HG03108 (cell line): ENCODE data around the gene CDKN1B.

ENCODE experiments used
- ATAC-seq: cut with Tn5 transposase; IDR thresholded peaks from one replicate; pipeline ENCODE4 v1.9.1; 2021; ENCODE audit warnings: moderate library complexity; ENCODE audit not compliant: unreplicated experiment

The CDKN1B gene

DNA sequence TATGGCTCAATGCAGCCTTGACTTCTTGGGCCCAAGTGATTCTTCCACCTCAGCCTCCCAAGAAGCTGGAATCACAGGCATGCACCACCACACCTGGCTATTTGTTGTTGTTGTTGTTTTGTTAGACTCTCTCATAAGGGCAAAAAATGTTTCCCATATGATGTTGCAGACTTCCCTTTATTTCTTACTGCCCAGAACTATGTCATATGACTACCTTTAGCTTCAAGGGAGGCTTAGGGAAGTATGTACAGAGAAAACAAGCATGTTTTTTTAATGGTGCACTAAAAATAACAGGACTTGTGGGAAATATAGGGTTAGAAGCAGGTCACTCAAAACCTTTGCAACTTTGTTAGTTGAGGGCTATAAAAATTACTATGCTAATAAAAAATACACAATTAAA lies 16.9 kb upstream of the CDKN1B start:
- no peak for ATAC-seq

DNA sequence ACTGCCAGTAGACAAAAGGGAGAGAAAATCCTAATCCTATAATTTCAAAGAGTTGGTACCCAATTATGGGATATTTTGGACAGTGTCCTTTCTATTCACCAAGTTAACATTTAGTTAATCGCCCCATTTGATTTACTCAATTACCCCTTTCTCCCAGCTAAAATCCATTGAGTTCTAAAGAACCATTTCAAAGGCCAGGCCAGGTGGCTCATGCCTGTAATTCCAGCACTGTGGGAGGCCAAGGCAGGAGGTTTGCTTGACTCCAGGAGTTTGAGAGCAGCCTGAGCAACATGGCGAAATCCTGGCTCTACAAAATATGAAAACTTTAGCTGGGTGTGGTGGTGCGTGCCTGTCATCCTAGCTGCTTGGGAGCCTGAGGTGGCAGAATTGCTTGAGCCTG lies 15.7 kb upstream of the CDKN1B start:
- no peak for ATAC-seq

GRCh38 chr12:12704593-12705230 lies 12.5 kb upstream of the CDKN1B start:
- peak; percentile 65 for ATAC-seq

GRCh38 chr12:12705838-12706520 lies 11.2 kb upstream of the CDKN1B start:
- no peak for ATAC-seq

DNA sequence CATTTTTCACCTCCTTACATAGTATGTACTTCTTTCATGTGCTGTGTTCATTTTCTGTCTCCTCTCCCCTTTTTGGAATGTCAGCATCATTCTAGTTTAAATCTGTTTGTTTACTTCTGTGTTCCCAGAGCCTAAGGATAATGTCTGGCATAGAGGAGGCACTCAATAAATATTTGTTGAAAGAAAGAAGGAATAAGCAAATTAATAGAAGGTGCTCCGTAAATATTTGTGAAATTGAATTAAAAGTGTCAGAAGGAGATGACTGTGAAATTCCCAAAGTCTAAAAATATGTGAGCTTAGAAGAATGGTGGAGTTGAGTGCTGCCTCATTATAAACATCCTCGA lies 3.3 kb upstream of the CDKN1B start:
- no peak for ATAC-seq

- ATAC-seq: peak; percentile 26
These were observed 2.7 kb upstream of the CDKN1B start for GRCh38 chr12:12714276-12715021.

DNA sequence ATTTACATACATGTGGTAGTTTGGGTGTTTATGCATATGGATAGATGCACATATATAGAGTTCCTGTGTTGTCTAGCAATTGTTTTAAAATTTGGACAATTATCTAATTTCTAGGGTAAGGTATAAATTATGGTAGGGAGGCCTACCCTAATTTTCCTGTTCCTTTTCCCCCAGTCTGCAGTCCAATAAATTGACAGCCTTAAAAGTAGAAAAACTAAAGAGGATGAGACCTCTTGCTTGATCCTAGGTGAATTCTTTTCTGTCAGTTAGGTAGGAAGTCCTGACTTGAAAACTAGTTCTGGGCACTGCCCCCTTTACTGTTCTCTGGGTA lies 2.1 kb upstream of the CDKN1B start:
- no peak for ATAC-seq

GRCh38 chr12:12715459-12716150 lies 1.6 kb upstream of the CDKN1B start:
- ATAC-seq: peak; percentile 28

- ATAC-seq: no peak
These were observed 896 bp upstream of the CDKN1B start for GRCh38 chr12:12716151-12716792.

GRCh38 chr12:12717586-12718380 lies 615 bp downstream of the CDKN1B start:
- ATAC-seq: no peak

GRCh38 chr12:12718381-12718759 lies 1.2 kb downstream of the CDKN1B start:
- no peak for ATAC-seq

DNA sequence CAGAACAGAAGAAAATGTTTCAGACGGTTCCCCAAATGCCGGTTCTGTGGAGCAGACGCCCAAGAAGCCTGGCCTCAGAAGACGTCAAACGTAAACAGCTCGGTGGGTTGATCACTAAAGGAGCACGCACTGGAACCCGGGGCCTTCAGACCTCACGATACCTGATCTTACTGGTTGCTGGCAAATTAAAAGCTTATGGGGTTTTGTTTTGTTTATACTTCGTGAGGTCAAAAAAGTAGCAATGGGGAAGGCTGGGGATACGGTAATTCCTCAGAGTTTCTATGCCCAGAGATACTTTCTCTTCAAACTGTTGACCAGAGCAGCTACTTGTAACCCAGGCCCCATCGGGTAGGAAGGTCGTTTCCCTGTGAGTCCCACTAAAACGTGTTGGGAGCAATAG lies 1.7 kb downstream of the CDKN1B start:
- ATAC-seq: no peak

DNA sequence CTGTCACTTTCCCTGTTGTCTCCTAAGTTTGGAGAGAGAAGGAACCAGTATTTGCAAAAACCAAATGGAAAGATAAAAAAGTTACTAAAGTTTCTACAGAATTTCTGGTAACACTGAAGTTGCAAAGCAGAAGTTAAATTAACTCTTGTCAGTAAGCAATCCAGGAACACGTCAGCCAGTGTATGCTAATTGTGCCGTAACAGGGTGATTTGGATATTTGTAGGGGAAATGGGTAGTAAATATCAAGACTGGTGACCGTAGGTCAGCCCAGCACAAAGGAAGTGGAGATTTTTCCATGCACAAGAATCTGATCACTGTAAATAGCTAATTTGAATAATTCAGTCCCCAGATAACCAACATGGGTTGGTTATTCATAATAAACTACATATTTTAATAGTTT lies 2.3 kb downstream of the CDKN1B start:
- ATAC-seq: no peak

DNA sequence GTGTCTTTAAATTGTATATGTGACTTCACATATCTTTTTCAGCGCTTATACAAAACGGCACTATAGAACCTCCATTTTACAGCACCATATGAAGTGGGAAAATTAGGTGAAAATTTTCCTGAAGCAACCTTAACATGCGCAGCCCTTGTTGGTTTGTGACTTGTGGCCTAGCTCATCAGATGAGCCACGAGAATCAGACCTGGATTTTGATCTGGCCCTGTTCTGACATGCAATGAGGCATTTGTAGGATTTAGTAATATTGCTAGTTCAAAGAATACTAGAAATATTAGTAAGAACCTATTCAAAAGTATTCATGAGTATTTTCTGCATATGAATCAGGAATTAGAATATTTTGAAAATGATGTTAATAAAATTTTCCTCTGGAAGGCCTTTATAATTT lies 2.9 kb downstream of the CDKN1B start:
- ATAC-seq: no peak

DNA sequence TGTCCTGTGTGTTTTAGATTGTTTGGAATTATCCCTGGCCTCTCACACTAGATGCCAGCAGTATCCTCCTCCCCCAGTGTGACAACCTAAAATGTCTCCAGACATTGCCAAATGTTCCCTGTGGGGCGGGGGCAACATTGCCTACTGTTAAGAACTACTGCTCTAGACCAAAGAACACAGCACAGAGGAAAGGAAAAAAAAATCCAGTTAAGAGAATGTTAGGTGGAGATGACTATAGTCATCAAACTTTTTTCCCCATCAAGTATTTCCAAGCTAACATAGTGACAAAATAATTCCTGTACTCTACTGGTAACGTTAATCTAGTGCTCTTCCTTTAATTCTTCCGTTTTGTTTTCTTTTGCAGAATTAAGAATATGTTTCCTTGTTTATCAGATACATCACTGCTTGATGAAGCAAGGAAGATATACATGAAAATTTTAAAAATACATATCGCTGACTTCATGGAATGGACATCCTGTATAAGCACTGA lies 3.5 kb downstream of the CDKN1B start:
- no peak for ATAC-seq

- no peak for ATAC-seq
These were observed 4.1 kb downstream of the CDKN1B start for GRCh38 chr12:12721176-12721751.

- ATAC-seq: no peak
These were observed 4.8 kb downstream of the CDKN1B start for GRCh38 chr12:12721814-12722434.

GRCh38 chr12:12722435-12723148 lies 5.4 kb downstream of the CDKN1B start:
- ATAC-seq: no peak

- ATAC-seq: no peak
These were observed 6.0 kb downstream of the CDKN1B start for GRCh38 chr12:12723149-12723680.
